Liver (tissue), 9 donors: ENCODE data around the gene EIF4B. TPM values are rescaled to one million over a fixed set of nuclear protein-coding genes. Genes with fewer than 3 reads are reported as not detected.

Experiments
- DNase-seq: peaks from one replicate; pipeline ENCODE4 v3.0.0-alpha.2; 2017; ENCODE audit warnings: low spot score
- H3K27ac ChIP-seq, 2 donors: one replicate each; pipeline ENCODE4 v1.7.0; 2013; ENCODE audit warnings: inconsistent platforms in 2 of 2, low read length in 2 of 2, control low read depth in 1 of 2, low read depth in 1 of 2, mild to moderate bottlenecking in 1 of 2
- H3K27me3 ChIP-seq, 4 donors: one replicate each; pipeline versions ENCODE4 v1.6.1 to v1.7.0; 2013; ENCODE audit warnings: low read length in 3 of 4, inconsistent platforms in 1 of 4, mild to moderate bottlenecking in 1 of 4, moderate library complexity in 1 of 4; ENCODE audit not compliant: control insufficient read depth in 4 of 4, insufficient read depth in 4 of 4
- H3K36me3 ChIP-seq, 4 donors: one replicate each; pipeline versions ENCODE4 v1.6.1 to v1.7.0; 2013; ENCODE audit warnings: low read length in 3 of 4, mild to moderate bottlenecking in 3 of 4, low read depth in 1 of 4, moderate library complexity in 1 of 4; ENCODE audit not compliant: control insufficient read depth in 4 of 4, insufficient read depth in 3 of 4
- H3K4me1 ChIP-seq, 4 donors: one replicate each; pipeline versions ENCODE4 v1.6.1 to v1.7.0; 2013; ENCODE audit warnings: low read length in 3 of 4, mild to moderate bottlenecking in 3 of 4, moderate library complexity in 1 of 4; ENCODE audit not compliant: control insufficient read depth in 4 of 4, insufficient read depth in 4 of 4
- H3K4me3 ChIP-seq, 3 donors: one replicate each; pipeline versions ENCODE4 v1.6.1 to v1.7.0; 2013; ENCODE audit warnings: low read length in 3 of 3, control low read depth in 1 of 3, low read depth in 1 of 3, mild to moderate bottlenecking in 1 of 3
- H3K9ac ChIP-seq, 2 donors: one replicate each; pipeline ENCODE4 v1.7.0; 2013; ENCODE audit warnings: low read length in 2 of 2, mild to moderate bottlenecking in 2 of 2, moderate library complexity in 2 of 2, control low read depth in 1 of 2, low read depth in 1 of 2
- H3K9me3 ChIP-seq, 4 donors: one replicate each; pipeline versions ENCODE4 v1.6.1 to v1.7.0; 2013; ENCODE audit warnings: low read length in 3 of 4; ENCODE audit not compliant: control insufficient read depth in 4 of 4
- EGR1 ChIP-seq, 2 donors: IDR thresholded peaks; 2 replicates each; pipeline ENCODE4 v1.6.1; 2016 to 2018; ENCODE audit warnings: antibody characterized with exemption in 2 of 2, low read depth in 2 of 2
- FOXA1 ChIP-seq: IDR thresholded peaks from 2 replicates; pipeline ENCODE4 v1.6.1; 2016; ENCODE audit warnings: antibody characterized with exemption
- FOXA2 ChIP-seq: IDR thresholded peaks from 2 replicates; pipeline ENCODE4 v1.6.1; 2016; ENCODE audit warnings: antibody characterized with exemption
- GABPA ChIP-seq, 2 donors: IDR thresholded peaks in 1 of 2; conservative IDR thresholded peaks in 1 of 2; 2 replicates each; pipeline ENCODE4 v1.6.1; 2016; ENCODE audit warnings: antibody characterized with exemption in 2 of 2, mild to moderate bottlenecking in 1 of 2, moderate library complexity in 1 of 2
- HNF4A ChIP-seq, 2 donors: conservative IDR thresholded peaks; 2 replicates each; pipeline ENCODE4 v1.6.1; 2016; ENCODE audit warnings: antibody characterized with exemption in 2 of 2, mild to moderate bottlenecking in 2 of 2
- HNF4G ChIP-seq: IDR thresholded peaks from 2 replicates; pipeline ENCODE4 v1.6.1; 2016; ENCODE audit warnings: antibody characterized with exemption
- JUND ChIP-seq, 2 donors: IDR thresholded peaks; 2 replicates each; pipeline ENCODE4 v1.6.1; 2016; ENCODE audit warnings: antibody characterized with exemption in 2 of 2
- NR2F2 ChIP-seq: IDR thresholded peaks from 2 replicates; pipeline ENCODE4 v1.6.1; 2016; ENCODE audit warnings: antibody characterized with exemption
- RAD21 ChIP-seq, 2 donors: IDR thresholded peaks; 2 replicates each; pipeline ENCODE4 v1.6.1; 2016; ENCODE audit warnings: antibody characterized with exemption in 2 of 2, mild to moderate bottlenecking in 2 of 2
- RXRA ChIP-seq, 2 donors: IDR thresholded peaks; 2 replicates each; pipeline ENCODE4 v1.6.1; 2017 to 2018; ENCODE audit warnings: antibody characterized with exemption in 2 of 2, mild to moderate bottlenecking in 1 of 2
- SP1 ChIP-seq: IDR thresholded peaks from 2 replicates; pipeline ENCODE4 v1.6.1; 2018; ENCODE audit warnings: antibody characterized with exemption, mild to moderate bottlenecking
- YY1 ChIP-seq: IDR thresholded peaks from 2 replicates; pipeline ENCODE4 v1.6.1; 2016; ENCODE audit warnings: antibody characterized with exemption, mild to moderate bottlenecking
- WGBS: extraction: QIAGEN DNeasy Blood & Tissue Kit; methylation state at CpG from one replicate; pipeline ENCODE4 v1.1.7; 2013; 5-methylcytosine and 5-hydroxymethylcytosine counted together
- polyA plus RNA-seq, 2 donors: library from polyadenylated mRNA; stranded (reverse) in 1 of 2; unstranded in 1 of 2; fragments of 200-250 nt in 1 of 2; fragments of >200 nt in 1 of 2; fragmentation: Nextera tagmentation in 1 of 2; extraction: Ambion mirVana in 1 of 2; gene quantifications; one replicate each; pipeline versions ENCODE4 v1.2.1 to v1.2.3, GENCODE V29; 2013 to 2015
- total RNA-seq, 2 donors: library from RNA; depleted of rRNA; stranded (reverse); fragments of >200 nt; gene quantifications; one replicate each; pipeline ENCODE4 v1.2.3, GENCODE V29; 2014
- TF ChIP-seq, protein P1 (sequence below): IDR thresholded peaks from 2 replicates; pipeline ENCODE4 v1.6.1; 2016; ENCODE audit warnings: antibody characterized with exemption
- TF ChIP-seq, protein P2 (sequence below): fragments of 150-350 bp; IDR thresholded peaks from 2 replicates; pipeline ENCODE4 v1.5.1; 2017; ENCODE audit warnings: improper control_type of control experiment, low read depth, low read length; ENCODE audit not compliant: missing input control
- TF ChIP-seq, protein P3 (sequence below): IDR thresholded peaks from 2 replicates; pipeline ENCODE4 v1.6.1; 2016; ENCODE audit warnings: antibody characterized with exemption, mild to moderate bottlenecking
- TF ChIP-seq, protein P4 (sequence below): IDR thresholded peaks from 2 replicates; pipeline ENCODE4 v1.6.1; 2016; ENCODE audit warnings: antibody characterized with exemption
- TF ChIP-seq, protein P5 (sequence below): IDR thresholded peaks from 2 replicates; pipeline ENCODE4 v1.6.1; 2016; ENCODE audit warnings: antibody characterized with exemption
- donor health status: healthy.
- donor health status: healthy.
- donor health status: healthy.
- donor health status: healthy.
- donor health status: healthy.

EIF4B gene
- total and polyA plus RNA-seq, 4 donors: 32.1 to 273 (median 169) TPM

DNA sequence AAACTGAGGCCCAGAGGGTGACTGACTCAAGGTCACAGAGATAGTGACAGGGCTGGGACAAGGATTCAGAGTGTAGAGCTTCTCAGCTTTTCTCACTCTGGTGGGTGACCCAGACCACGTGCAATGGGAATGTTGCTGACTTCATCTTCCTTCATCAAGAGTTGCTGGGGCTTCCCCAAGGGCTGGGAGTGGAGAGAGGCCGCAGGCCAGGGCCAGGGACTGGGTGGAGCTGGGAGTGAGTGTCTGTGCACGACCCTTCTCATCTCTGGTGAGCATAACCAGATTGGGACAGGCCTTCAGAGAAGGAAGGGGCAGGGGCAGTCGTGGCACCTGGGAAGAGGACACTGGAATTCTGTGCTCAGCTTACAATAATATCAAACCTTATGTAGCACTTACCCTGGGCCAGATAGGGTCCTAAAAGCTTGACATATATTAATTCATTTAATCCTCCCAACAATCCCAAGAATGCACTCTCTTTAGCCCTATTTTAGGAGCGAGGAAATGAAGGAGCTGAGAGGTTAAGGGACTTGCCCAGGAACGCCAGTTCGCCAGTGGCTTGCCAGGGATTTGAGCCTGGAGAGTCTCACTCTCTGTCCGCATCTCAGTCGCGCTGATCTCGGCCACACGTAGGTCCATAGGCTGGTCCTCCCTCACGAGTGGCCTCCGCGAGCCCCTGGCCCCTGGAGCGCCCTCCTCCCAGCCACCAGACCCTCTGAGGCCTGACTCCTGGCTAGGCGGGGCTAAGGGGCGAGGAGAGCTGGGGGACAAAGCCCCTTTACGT lies 41.5 kb upstream of the EIF4B start:
- no peak for DNase-seq
- H3K36me3 ChIP-seq: no peaks in the 10 kb centered on the region
- H3K9me3 ChIP-seq: no peaks in the 10 kb centered on the region
- TF ChIP-seq YY1 (no peak), RXRA (IDR thresholded peaks at IDR 0.05) (peak in 1 of 2 donors; percentile 5), HNF4A (conservative IDR thresholded peaks at IDR 0.05) (no peak), JUND (IDR thresholded peaks at IDR 0.05) (no peak), NR2F2 (peak; percentile 25)
- TF ChIP-seq, protein P1, sequence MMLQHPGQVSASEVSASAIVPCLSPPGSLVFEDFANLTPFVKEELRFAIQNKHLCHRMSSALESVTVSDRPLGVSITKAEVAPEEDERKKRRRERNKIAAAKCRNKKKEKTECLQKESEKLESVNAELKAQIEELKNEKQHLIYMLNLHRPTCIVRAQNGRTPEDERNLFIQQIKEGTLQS: no peak
- H3K4me3 ChIP-seq: no peak overlapping the region
- H3K9ac ChIP-seq: no peak overlapping the region
- no peaks in the 10 kb centered on the region for H3K27me3 ChIP-seq
- H3K27ac ChIP-seq: peak overlapping the region; percentile 46 to 47
- WGBS: 72% methylated on average over 19 of the region's 19 CpGs
- peaks cover 0 to 5% (median 0%) of the 10 kb centered on the region in 4 donors for H3K4me1 ChIP-seq

DNA sequence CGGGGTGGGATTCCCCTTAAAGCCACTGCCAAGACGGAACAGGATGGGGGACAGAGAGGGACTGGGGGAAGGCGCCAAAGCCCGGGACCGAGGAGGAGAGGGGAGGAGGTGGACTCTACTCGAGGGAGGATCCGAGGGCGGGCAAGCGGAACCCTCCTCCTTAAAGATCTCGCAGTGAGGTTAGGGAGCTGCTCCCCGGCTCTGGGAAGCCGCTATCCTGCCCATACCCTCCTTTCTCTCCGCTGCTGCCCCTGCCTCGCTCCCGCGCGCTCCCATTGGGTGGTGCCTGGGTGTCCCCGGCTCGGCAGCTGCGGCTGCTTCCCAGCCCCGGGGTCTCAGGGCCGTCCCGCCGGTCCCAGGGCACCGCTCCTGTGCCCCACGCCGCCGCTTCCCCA lies 40.9 kb upstream of the EIF4B start:
- peak overlapping the region; percentile 46 to 47 for H3K27ac ChIP-seq
- H3K4me1 ChIP-seq: peaks cover 0 to 5% (median 0%) of the 10 kb centered on the region in 4 donors
- no peak for DNase-seq
- H3K4me3 ChIP-seq: no peak overlapping the region
- no peaks in the 10 kb centered on the region for H3K9me3 ChIP-seq
- no peaks in the 10 kb centered on the region for H3K27me3 ChIP-seq
- no peaks in the 10 kb centered on the region for H3K36me3 ChIP-seq
- 22% methylated on average over 28 of the region's 28 CpGs for WGBS
- TF ChIP-seq SP1 (no peak), EGR1 (IDR thresholded peaks at IDR 0.05; ENCODE audit: low read depth in 2 of 2) (no peak), NR2F2 (no peak), YY1 (no peak), HNF4G (no peak), GABPA (IDR thresholded peaks at IDR 0.05 in 1 of 2, conservative IDR thresholded peaks at IDR 0.05 in 1 of 2) (no peak), HNF4A (conservative IDR thresholded peaks at IDR 0.05) (no peak), JUND (IDR thresholded peaks at IDR 0.05) (no peak), RXRA (IDR thresholded peaks at IDR 0.05) (no peak), FOXA1 (no peak), RAD21 (IDR thresholded peaks at IDR 0.05) (no peak), FOXA2 (no peak)
- TF ChIP-seq, protein P2, sequence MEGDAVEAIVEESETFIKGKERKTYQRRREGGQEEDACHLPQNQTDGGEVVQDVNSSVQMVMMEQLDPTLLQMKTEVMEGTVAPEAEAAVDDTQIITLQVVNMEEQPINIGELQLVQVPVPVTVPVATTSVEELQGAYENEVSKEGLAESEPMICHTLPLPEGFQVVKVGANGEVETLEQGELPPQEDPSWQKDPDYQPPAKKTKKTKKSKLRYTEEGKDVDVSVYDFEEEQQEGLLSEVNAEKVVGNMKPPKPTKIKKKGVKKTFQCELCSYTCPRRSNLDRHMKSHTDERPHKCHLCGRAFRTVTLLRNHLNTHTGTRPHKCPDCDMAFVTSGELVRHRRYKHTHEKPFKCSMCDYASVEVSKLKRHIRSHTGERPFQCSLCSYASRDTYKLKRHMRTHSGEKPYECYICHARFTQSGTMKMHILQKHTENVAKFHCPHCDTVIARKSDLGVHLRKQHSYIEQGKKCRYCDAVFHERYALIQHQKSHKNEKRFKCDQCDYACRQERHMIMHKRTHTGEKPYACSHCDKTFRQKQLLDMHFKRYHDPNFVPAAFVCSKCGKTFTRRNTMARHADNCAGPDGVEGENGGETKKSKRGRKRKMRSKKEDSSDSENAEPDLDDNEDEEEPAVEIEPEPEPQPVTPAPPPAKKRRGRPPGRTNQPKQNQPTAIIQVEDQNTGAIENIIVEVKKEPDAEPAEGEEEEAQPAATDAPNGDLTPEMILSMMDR: no peak
- TF ChIP-seq, protein P3, sequence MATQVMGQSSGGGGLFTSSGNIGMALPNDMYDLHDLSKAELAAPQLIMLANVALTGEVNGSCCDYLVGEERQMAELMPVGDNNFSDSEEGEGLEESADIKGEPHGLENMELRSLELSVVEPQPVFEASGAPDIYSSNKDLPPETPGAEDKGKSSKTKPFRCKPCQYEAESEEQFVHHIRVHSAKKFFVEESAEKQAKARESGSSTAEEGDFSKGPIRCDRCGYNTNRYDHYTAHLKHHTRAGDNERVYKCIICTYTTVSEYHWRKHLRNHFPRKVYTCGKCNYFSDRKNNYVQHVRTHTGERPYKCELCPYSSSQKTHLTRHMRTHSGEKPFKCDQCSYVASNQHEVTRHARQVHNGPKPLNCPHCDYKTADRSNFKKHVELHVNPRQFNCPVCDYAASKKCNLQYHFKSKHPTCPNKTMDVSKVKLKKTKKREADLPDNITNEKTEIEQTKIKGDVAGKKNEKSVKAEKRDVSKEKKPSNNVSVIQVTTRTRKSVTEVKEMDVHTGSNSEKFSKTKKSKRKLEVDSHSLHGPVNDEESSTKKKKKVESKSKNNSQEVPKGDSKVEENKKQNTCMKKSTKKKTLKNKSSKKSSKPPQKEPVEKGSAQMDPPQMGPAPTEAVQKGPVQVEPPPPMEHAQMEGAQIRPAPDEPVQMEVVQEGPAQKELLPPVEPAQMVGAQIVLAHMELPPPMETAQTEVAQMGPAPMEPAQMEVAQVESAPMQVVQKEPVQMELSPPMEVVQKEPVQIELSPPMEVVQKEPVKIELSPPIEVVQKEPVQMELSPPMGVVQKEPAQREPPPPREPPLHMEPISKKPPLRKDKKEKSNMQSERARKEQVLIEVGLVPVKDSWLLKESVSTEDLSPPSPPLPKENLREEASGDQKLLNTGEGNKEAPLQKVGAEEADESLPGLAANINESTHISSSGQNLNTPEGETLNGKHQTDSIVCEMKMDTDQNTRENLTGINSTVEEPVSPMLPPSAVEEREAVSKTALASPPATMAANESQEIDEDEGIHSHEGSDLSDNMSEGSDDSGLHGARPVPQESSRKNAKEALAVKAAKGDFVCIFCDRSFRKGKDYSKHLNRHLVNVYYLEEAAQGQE: no peak
- TF ChIP-seq, protein P4, sequence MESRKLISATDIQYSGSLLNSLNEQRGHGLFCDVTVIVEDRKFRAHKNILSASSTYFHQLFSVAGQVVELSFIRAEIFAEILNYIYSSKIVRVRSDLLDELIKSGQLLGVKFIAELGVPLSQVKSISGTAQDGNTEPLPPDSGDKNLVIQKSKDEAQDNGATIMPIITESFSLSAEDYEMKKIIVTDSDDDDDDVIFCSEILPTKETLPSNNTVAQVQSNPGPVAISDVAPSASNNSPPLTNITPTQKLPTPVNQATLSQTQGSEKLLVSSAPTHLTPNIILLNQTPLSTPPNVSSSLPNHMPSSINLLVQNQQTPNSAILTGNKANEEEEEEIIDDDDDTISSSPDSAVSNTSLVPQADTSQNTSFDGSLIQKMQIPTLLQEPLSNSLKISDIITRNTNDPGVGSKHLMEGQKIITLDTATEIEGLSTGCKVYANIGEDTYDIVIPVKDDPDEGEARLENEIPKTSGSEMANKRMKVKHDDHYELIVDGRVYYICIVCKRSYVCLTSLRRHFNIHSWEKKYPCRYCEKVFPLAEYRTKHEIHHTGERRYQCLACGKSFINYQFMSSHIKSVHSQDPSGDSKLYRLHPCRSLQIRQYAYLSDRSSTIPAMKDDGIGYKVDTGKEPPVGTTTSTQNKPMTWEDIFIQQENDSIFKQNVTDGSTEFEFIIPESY: no peak
- TF ChIP-seq, protein P1: no peak
- TF ChIP-seq, protein P5, sequence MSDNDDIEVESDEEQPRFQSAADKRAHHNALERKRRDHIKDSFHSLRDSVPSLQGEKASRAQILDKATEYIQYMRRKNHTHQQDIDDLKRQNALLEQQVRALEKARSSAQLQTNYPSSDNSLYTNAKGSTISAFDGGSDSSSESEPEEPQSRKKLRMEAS: no peak
- H3K9ac ChIP-seq: no peak overlapping the region
